NCI-H1105 treated with DMSO at 0.1 percent for 48 hours (cell line): ENCODE data around the gene KIF1A.
"Not testable (repeated sequence)": the region's sequence is repeated elsewhere in the genome, so short reads cannot be mapped to it uniquely, and the experiment has no call there.

Source experiments
- DNase-seq: peaks from one replicate; lab custom pipeline; 2025; lab: John Stamatoyannopoulos, UW

Gene KIF1A

DNA sequence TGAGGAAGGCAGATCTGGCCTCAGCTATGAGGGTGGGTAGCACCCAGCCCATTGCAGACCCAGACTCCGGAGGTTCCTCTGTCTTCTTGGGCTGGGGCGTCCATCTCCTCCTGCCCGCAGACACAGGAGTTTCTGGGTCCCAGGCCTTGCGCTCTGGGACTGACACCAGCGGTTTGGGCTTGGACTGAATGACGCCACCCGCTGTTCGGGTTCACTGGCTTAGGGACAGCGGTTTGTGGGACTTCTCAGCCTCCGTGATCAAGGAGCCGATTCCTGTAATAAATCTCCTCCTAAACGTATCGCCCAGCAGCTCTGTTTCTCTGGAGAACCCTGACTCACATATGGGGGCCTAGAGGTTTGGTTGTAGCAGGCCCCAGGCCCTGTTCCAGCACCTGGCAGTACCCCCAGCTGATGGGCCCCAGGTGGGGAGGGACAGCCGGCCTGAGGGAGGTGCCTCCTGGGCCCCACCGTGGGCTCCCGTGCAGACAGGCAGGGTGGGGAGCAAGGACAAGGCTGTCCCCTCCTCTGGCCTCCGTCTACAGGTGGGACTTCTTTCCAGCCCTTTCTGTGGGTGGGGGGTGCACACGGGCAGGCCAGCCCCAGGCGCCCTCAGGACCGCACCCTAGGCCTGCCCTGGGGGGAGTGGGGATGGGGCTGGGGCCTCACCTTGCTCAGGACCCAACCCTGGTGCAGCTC, 132.8 kb downstream of the KIF1A start:
- DNase-seq, result no peak

DNA sequence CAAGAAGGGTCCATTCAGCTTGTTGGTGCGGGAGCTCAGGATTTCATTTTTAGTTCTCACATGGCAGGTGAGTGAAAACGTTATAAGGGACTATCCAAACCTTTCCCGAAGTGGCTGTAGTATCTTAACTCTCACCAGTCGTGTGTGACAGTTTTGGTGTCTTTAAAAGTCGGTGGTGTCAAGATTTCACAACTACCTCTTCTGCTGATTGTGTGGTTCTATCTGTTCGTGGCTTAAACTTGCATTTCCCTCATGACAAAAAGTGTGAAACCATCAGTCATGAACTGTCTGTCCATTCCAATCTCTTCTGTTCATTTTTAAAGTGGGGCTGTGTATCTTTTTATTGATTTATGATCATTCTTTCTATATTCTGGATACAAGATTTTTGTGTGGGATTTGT, 133.6 kb downstream of the KIF1A start:
- no peak for DNase-seq

DNA sequence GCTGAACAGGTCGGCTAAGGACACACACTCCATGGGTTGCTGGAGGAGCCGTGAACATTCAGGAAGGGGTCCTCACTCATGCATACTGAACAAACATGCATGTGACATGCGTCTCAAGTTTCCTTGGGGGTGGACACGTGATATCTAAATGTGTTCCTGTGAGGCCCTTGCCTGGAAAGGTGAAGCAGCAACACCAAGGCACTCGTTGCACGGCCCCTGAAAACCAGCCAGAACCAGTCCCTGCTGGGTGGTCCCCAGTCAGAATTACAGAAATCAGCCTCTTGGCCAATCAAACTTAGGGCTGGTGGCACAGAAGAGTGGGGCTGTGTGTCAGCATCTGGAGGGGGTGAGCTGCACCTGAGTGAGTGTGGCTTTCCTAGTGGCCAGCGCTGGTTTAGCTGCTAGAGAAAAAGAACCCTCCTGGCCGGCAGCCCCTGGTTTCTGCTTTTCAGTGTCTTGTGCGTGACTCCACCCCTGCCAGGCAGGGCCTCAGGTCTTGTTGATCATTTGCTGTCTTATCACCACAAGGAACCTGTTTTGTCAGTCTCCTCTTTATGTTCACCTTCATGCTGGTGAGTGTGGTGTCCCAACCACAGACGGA, 134.1 kb downstream of the KIF1A start:
- no peak for DNase-seq

- not testable (repeated sequence) for DNase-seq
Measured at GRCh38 chr2:240683980-240684728, 135.9 kb downstream of the KIF1A start.

GRCh38 chr2:240683329-240683979, 136.6 kb downstream of the KIF1A start:
- DNase-seq, result not testable (repeated sequence)

- DNase-seq, result not testable (repeated sequence)
Measured at GRCh38 chr2:240682431-240683224, 137.4 kb downstream of the KIF1A start, which contains the start of gene AQP12B. AQP12B (minus strand) TSS chr2:240682885; CDS start chr2:240682837, 48 bp downstream.

GRCh38 chr2:240680185-240680584, 139.8 kb downstream of the KIF1A start:
- DNase-seq, result not testable (repeated sequence)

GRCh38 chr2:240678909-240679308, 141.1 kb downstream of the KIF1A start:
- not testable (repeated sequence) for DNase-seq

- DNase-seq, result not testable (repeated sequence)
Measured at GRCh38 chr2:240678043-240678442, 142.0 kb downstream of the KIF1A start.

DNA sequence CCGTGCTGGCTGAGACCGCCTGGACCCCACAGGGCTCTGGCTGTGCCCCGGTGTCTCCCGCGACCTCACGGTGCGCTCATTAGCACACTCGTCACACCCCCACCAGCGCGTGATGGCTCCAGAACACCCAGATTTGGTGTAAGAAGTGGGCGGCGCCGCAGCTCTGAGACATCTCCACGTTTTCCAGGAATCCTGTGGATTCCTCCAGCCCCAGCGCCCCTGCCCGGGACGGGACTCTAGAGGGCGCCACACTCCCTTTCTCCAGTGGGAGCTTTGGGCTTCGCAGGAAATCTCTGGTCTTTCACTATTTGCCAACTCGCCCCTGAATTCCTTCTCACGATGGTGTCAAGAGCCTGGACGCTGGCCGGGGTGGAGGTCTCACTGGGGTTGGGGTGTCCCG, 144.7 kb downstream of the KIF1A start:
- DNase-seq, result not testable (repeated sequence)

GRCh38 chr2:240674461-240675184, 145.4 kb downstream of the KIF1A start:
- DNase-seq, result not testable (repeated sequence)

DNA sequence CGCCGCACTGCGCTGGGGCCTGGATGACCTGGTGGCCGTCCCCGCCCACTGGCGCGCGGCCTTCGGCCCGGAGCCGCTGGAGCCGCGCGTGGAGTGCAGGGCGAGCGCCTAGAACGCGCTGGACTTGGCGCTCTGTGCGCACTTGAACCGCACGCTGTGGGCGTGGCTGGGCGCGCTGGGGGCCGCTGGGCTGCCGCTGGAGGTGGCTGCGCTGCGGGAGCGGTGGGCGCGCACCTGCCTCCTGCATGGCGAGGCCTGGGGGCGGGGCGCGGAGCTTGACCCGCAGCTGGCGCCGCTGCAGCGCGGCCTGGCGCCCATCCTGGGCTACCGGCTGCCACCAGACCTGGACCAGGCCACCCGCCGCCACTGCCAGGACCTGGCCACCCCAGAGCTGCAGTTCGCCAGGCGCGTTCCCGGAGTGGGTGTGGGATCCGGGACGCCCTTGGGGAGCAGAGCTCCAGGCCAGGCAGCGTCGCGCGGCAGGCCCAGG, 147.3 kb downstream of the KIF1A start:
- no peak for DNase-seq

- DNase-seq, result no peak
Measured at GRCh38 chr2:240672076-240672700, 147.8 kb downstream of the KIF1A start.

- no peak for DNase-seq
Measured at GRCh38 chr2:240670950-240671349, 149.1 kb downstream of the KIF1A start.

DNA sequence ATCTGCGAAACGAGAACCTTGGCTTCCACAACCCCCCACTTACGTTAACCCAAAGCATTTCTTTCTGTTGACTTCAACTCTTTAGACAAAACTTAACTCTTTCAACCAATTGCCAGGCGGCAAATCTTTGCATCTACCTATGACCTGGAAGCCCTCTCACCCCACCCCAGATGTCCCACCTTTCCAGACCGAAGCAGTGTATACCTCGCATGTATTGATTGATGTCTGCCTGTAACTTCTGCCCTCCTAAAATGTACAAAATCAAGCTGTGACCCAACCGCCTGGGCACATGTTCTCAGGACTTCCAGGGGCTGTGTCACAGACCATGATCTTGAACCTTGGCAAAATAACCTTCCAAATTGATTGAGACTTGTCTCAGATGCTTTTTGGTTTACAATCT, 149.6 kb downstream of the KIF1A start:
- no peak for DNase-seq

DNA sequence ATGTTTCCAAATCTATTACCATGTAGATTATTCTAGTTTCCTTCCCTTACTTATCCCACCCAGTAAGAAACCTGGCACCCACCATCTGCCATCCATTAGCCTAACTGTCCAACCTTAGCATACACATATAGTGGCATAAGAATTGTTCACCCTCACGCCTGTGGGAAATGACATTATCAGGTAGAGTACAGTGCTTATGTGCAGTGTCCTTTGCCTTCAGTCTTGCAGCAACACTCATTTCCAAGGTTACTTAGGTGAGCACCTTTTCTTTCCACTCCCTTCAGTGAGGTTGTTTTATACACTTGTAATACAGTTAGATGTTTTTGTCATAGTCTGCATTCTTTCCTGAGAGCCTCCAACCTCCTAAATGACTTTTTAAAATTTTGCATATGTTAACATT, 155.4 kb downstream of the KIF1A start:
- no peak for DNase-seq
